Right cardiac atrium (tissue), 5 donors: ENCODE results near the gene CCDC57. TPM values are rescaled to one million over a fixed set of nuclear protein-coding genes. Genes with fewer than 3 reads are reported as not detected.
"Not testable (repeated sequence)": the region's sequence is repeated elsewhere in the genome, so short reads cannot be mapped to it uniquely, and the experiment has no call there.

ENCODE experiments used
- ATAC-seq, 2 donors: fragments of 200-7000 bp; cut with Tn5 transposase; one replicate each; pipeline versions ENCODE4 v1.8.0 to v1.9.1; 2020; ENCODE audit warnings: moderate library complexity in 2 of 2, mild to moderate bottlenecking in 1 of 2
- DNase-seq, 3 donors: peaks; one replicate each; pipeline ENCODE4 v3.0.0-alpha.2; 2020
- H3K27ac ChIP-seq: one replicate; pipeline ENCODE4 v1.5.1; 2013; ENCODE audit warnings: mild to moderate bottlenecking, low read length, control low read depth, moderate library complexity
- H3K27me3 ChIP-seq: one replicate; pipeline ENCODE4 v1.6.1; 2013; ENCODE audit not compliant: control insufficient read depth, insufficient read depth
- H3K4me1 ChIP-seq: one replicate; pipeline ENCODE4 v1.6.1; 2013; ENCODE audit warnings: low read length; ENCODE audit not compliant: control insufficient read depth, insufficient read depth
- H3K4me3 ChIP-seq: one replicate; pipeline ENCODE4 v1.5.1; 2013; ENCODE audit warnings: low read length, control low read depth
- H3K9me3 ChIP-seq: one replicate; pipeline ENCODE4 v1.6.1; 2013; ENCODE audit warnings: low read length; ENCODE audit not compliant: control insufficient read depth
- WGBS: extraction: QIAGEN DNeasy Blood & Tissue Kit; methylation state at CpG from one replicate; pipeline ENCODE4 v1.1.7; 2013; 5-methylcytosine and 5-hydroxymethylcytosine counted together
- intact Hi-C, 4 donors: fragments of 100-400 bp; cut with DNase I; formaldehyde crosslinking; loops; one replicate each; pipeline versions ENCODE4 v1.11.0 to v1.14.0; 2022 to 2023
- long read RNA-seq, 4 donors: library from polyadenylated mRNA; unstranded; transcript quantifications; one replicate each; pipeline ENCODE4 v2.0.0, GENCODE V29; 2020 to 2021
- polyA plus RNA-seq: library from polyadenylated mRNA; stranded (reverse); fragments of 200-250 nt; gene quantifications from one replicate; pipeline ENCODE4 v1.2.3, GENCODE V29; 2013
- total RNA-seq, 4 donors: library from RNA; stranded (reverse); fragmentation: NEBNext Ultra II Directional; extraction: Animal tissue kit (Norgen Biotek cat#: 25700); gene quantifications; one replicate each; pipeline ENCODE4 v1.2.1, GENCODE V29; 2021
- donor health status: healthy with polysubstance abuse.
- donor health status: DM: no; HTN: yes; CAD: no.
- donor health status: DM: no; HTN: no; CAD: no.
- donor health status: DM: no; HTN: yes; CAD: no; lungs with severe emphysema.
- donor health status: DM: yes; HTN: yes; CAD: no.

Gene CCDC57, protein sequence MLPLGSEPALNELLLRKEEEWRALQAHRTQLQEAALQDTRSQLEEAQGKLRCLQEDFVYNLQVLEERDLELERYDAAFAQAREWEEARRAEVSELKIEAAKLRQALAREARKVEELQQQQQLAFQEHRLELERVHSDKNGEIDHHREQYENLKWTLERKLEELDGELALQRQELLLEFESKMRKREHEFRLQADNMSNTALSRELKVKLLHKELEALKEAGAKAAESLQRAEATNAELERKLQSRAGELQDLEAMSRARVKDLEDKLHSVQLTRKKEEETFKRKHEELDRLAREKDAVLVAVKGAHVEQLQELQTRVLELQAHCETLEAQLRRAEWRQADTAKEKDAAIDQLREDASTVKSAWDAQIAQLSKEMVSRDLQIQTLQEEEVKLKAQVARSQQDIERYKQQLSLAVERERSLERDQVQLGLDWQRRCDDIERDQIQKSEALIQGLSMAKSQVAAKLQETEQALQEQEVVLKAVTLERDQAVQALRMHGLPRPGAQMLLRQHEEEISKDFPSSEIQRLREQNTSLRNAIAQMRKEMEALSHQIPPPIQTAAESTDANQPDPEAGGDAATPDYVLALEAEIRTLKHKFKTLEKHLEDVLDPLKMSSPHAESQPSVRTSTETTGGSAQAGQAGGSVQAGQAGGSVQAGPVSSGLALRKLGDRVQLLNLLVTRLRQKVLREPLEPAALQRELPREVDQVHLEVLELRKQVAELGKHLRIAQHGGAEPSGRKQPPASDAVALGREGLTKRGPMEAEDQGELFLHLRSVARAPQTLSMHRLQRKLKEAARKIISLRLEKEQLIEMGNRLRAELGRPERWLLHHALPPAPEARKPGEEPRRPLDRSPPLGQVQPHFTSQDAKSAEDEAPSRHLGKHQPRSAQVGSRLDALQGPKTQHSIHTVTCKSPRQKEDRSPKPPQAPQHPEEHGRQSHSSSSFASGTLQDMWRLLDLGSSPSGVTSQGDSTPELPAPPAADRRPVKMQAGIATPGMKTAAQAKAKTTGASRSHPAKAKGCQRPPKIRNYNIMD
- 10 to 100 TPM; 14.8 to 17.3 (median 16.5) TPM for total RNA-seq
- polyA plus RNA-seq = 12.1 TPM
- long read RNA-seq, donor 1, partial matches to known transcripts = 7 of 18 reads
- long read RNA-seq, donor 1, other reads (novel, unspliced or antisense) = 11 of 18 reads
- long read RNA-seq, donor 2, partial matches to known transcripts = 1 of 4 reads
- long read RNA-seq, donor 2, other reads (novel, unspliced or antisense) = 3 of 4 reads
- long read RNA-seq, donor 3, partial matches to known transcripts = 5 of 30 reads
- long read RNA-seq, donor 3, other reads (novel, unspliced or antisense) = 25 of 30 reads
- long read RNA-seq, donor 4, partial matches to known transcripts = 2 of 6 reads
- long read RNA-seq, donor 4, other reads (novel, unspliced or antisense) = 4 of 6 reads

DNA sequence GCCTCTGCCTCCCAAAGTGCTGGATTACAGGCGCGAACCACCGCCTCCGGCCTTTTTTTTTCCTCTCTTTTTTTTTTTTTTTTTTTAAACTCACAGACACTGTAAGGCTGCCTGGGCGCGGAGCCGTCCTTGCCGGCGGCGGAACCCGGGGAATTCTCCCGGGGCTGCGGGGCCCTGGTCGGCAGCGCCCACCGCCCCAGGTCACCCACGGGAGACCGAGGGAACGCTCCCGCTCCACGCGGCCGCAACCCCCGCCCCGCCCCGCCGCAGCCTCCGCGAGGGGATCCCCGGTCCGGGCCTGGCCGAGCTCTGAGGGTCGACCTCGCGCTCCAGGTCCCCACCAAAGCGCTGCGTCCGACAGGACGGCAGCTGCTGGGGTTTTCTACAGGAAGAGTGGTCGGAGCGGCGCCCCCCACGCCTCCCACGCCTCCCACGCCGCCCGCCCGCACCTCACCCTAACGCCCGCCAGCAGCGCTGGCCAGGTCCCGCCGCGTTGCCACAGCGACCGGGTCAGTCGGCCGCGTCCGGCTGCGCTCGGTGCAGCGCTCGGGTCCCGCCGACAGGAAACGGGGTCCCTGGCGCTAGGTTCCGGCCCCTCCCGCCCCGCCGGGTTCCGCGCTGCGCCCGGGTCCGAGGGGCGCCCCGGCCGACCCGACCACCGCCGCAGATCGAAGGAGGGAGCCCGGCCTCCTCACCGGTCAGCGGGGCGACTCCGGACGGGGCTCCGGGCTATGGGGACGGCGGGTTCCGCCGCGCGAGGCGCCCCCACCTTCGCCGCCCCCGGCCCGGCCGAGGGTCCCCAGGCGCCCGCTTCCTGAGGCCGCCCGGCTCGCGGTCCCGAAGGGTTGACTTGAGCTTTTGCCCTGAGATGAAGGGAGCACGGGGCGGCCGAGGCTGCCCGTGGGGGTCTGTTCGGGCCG, at the start of gene CCDC57:
CCDC57 (minus strand) TSS at position 512 of the 920 bp plus-strand sequence. CDS start 10,898 bp downstream, outside the sequence.
- Histone ChIP-seq H3K4me1 (no peaks in the 10 kb centered on the region), H3K9me3 (no peaks in the 10 kb centered on the region), H3K4me3 (peak within 1 kb of the TSS; percentile 66), H3K27ac (peak within 1 kb of the TSS; percentile 38), H3K27me3 (no peaks in the 10 kb centered on the region)
- peak; percentile 86 to 94 (median 93) for DNase-seq
- peak; percentile 84 to 85 for ATAC-seq
- WGBS = under 1% methylated on average over 116 of the region's 116 CpGs
- intact Hi-C loops = no loop called here

DNA sequence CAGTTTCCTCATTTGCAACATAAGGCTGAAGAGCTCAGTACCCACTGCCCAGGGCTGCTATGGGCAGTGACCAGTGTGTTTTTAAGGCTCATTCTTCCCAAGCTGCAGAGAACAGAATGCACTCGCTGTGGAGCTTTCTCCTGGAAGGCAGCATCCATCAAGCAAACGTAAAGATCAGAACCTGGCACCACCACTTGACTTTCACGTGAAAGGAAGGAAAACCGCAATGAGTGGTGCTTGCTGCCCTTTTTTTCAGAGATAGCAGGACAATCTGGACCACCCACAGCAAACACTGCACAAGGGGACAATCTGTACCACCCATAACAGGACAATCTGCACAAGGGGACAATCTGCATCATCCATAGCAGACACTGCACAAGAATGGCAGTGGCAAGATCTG, 49.7 kb upstream of the CCDC57 start:
- intact Hi-C loops = no loop called here
- Histone ChIP-seq H3K4me3 (no peak overlapping the region), H3K27me3 (no peaks in the 10 kb centered on the region), H3K4me1 (peaks cover 4% of the 10 kb centered on the region), H3K9me3 (no peaks in the 10 kb centered on the region), H3K27ac (no peak overlapping the region)
- ATAC-seq (no peak), DNase-seq (no peak)
- 63% methylated on average over 4 of the region's 4 CpGs for WGBS

DNA sequence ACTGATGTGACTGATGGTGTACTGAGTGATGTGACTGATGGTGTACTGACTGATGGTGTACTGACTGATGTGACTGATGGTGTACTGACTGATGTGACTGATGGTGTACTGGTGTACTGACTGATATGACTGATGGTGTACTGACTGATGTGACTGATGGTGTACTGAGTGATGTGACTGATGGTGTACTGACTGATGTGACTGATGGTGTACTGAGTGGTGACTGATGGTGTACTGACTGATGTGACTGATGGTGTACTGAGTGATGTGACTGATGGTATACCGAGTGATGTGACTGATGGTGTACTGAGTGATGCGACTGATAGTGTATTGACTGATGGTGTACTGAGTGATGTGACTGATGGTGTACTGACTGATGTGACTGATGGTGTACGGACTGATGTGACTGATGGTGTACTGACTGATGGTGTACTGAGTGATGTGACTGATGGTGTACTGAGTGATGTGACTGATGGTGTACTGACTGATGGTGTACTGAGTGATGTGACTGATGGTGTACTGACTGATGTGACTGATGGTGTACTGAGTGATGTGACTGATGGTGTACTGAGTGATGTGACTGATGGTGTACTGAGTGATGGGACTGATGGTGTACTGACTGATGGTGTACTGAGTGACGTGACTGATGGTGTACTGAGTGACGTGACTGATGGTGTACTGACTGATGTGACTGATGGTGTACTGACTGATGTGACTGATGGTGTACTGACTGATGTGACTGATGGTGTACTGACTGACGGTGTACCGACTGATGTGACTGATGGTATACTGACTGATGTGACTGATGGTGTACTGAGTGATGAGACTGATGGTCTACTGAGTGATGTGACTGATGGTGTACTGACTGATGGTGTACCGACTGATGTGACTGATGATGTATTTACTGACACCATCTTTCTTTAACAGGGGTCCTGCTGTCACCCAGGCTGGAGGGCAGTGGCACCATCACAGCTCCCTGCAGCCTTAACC, 47.6 kb upstream of the CCDC57 start:
- H3K27me3 ChIP-seq, H3K27ac ChIP-seq, H3K4me1 ChIP-seq, intact Hi-C loops, H3K9me3 ChIP-seq, ATAC-seq, H3K4me3 ChIP-seq, DNase-seq: not testable (repeated sequence)
- WGBS = 88% methylated on average over 8 of the region's 8 CpGs

- Histone ChIP-seq H3K4me1 (no peaks in the 10 kb centered on the region), H3K27ac (no peak overlapping the region), H3K27me3 (no peaks in the 10 kb centered on the region), H3K4me3 (no peak overlapping the region), H3K9me3 (no peaks in the 10 kb centered on the region)
- intact Hi-C loops = no loop called here
- DNase-seq (no peak), ATAC-seq (no peak)
- WGBS = 66% methylated on average over 5 of the region's 5 CpGs
These were observed 45.9 kb upstream of the CCDC57 start for GRCh38 chr17:82258555-82258954.

GRCh38 chr17:82257473-82257872, 44.8 kb upstream of the CCDC57 start:
- intact Hi-C loops = no loop called here
- no peaks in the 10 kb centered on the region for H3K9me3 ChIP-seq
- ATAC-seq = peak; percentile 75 to 78
- no peaks in the 10 kb centered on the region for H3K4me1 ChIP-seq
- H3K4me3 ChIP-seq = no peak overlapping the region
- WGBS = 65% methylated on average over 10 of the region's 10 CpGs
- H3K27ac ChIP-seq = no peak overlapping the region
- no peaks in the 10 kb centered on the region for H3K27me3 ChIP-seq
- DNase-seq = peak in 2 of 3 donors; percentile 81

GRCh38 chr17:82256242-82256885, 43.7 kb upstream of the CCDC57 start:
- Histone ChIP-seq H3K27me3 (no peaks in the 10 kb centered on the region), H3K4me1 (no peaks in the 10 kb centered on the region), H3K4me3 (no peak overlapping the region), H3K27ac (no peak overlapping the region), H3K9me3 (no peaks in the 10 kb centered on the region)
- 93% methylated on average over 14 of the region's 14 CpGs for WGBS
- DNase-seq = peak in 2 of 3 donors; percentile 14
- no peak for ATAC-seq
- intact Hi-C loops = no loop called here

- Histone ChIP-seq H3K27ac (no peak overlapping the region), H3K9me3 (no peaks in the 10 kb centered on the region), H3K4me3 (no peak overlapping the region), H3K4me1 (no peaks in the 10 kb centered on the region), H3K27me3 (no peaks in the 10 kb centered on the region)
- DNase-seq (peak in 1 of 3 donors; percentile 54), ATAC-seq (no peak)
- intact Hi-C loops = no loop called here
- 77% methylated on average over 15 of the region's 15 CpGs for WGBS
These were observed 42.8 kb upstream of the CCDC57 start for GRCh38 chr17:82255402-82255972.

DNA sequence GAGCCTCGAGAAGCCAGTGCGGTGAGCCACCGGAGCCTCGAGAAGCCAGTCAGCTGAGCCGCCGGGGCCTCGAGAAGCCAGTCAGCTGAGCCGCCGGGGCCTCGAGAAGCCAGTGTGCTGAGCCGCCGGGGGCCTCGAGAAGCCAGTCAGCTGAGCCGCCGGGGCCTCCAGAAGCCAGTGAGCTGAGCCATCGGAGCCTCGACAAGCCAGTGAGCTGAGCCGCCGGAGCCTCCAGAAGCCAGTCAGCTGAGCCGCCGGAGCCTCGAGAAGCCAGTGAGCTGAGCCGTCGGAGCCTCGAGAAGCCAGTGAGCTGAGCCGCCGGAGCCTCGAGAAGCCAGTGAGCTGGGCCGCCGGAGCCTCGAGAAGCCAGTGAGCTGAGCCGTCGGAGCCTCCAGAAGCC, 42.1 kb upstream of the CCDC57 start:
- H3K27ac ChIP-seq, H3K27me3 ChIP-seq, intact Hi-C loops, H3K4me3 ChIP-seq, H3K9me3 ChIP-seq, ATAC-seq, H3K4me1 ChIP-seq: not testable (repeated sequence)
- DNase-seq = peak in 1 of 3 donors; percentile 36
- 99% methylated on average over 33 of the region's 33 CpGs for WGBS
